ENCODE data around the gene CROCC2. TPM values are rescaled to one million over a fixed set of nuclear protein-coding genes. Genes with fewer than 3 reads are reported as not detected.

CROCC2 gene
- total RNA-seq, 4 donors from 2014 or later: 0.07 TPM; not detected in 3

DNA sequence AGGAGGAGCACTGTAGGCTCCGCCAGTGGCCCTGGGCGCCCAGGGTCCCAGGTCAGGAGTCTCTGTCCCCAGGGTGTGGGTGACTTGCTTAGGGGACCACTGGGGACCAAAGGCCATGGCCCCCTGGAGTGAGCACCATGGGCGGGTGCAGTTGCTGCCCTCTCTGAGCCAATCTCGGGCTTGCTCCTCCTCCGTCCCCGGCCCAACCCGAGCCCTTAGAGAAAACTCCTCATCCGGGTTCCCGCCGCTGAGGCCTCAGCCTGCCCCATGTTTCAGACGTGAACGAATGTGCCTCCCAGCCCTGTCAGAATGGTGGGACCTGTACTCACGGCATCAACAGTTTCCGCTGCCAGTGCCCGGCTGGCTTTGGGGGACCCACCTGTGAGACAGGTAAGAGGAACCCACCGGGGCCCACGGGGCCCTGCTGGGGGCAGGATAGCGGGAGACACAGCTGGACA lies 130.9 kb downstream of the CROCC2 start:
- TF ChIP-seq POLR2A (IDR thresholded peaks at IDR 0.05): no peak
- TF ChIP-seq, protein P1, sequence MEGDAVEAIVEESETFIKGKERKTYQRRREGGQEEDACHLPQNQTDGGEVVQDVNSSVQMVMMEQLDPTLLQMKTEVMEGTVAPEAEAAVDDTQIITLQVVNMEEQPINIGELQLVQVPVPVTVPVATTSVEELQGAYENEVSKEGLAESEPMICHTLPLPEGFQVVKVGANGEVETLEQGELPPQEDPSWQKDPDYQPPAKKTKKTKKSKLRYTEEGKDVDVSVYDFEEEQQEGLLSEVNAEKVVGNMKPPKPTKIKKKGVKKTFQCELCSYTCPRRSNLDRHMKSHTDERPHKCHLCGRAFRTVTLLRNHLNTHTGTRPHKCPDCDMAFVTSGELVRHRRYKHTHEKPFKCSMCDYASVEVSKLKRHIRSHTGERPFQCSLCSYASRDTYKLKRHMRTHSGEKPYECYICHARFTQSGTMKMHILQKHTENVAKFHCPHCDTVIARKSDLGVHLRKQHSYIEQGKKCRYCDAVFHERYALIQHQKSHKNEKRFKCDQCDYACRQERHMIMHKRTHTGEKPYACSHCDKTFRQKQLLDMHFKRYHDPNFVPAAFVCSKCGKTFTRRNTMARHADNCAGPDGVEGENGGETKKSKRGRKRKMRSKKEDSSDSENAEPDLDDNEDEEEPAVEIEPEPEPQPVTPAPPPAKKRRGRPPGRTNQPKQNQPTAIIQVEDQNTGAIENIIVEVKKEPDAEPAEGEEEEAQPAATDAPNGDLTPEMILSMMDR (IDR thresholded peaks at IDR 0.05 in 4 of 5, conservative IDR thresholded peaks at IDR 0.05 in 1 of 5): no peak
- intact Hi-C loops (cut with DNase I; ENCODE audit: low total_unique reads) (no loop called here), in situ Hi-C loops (cut with MboI; ENCODE audit: low sequenced_read_pairs in 4 of 4) (no loop called here)
- H3K9me3 ChIP-seq: no peaks in the 10 kb centered on the region
- H3K4me1 ChIP-seq: no peaks in the 10 kb centered on the region
- DNase-seq (no peak), ATAC-seq (no peak)
- H3K27ac ChIP-seq: no peak overlapping the region
- peaks cover 0 to 60% of the 10 kb centered on the region in 2 donors for H3K36me3 ChIP-seq
- no peaks in the 10 kb centered on the region for H3K27me3 ChIP-seq
- H3K4me3 ChIP-seq: no peak overlapping the region

DNA sequence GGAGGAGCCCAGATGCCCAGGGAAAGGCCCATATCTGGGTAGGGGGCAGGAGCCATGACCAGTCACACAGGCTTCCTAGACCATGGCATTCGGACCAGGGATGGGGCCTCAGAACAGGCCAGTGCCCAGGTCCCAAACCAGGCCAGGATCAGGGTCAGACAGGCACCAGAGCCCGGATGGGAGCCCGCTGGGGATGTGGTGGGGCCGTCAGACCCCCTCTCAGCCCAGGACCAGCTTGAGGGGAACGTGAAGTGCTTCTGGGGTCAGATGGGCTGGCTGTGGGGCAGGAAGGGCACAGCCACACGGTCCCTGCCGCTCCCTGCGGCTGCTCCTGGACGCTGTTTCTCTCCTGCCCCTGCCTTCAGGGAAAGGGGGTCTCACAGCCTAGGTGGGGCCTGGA lies 131.4 kb downstream of the CROCC2 start:
- Histone ChIP-seq H3K9me3 (no peaks in the 10 kb centered on the region), H3K4me3 (no peak overlapping the region), H3K27ac (no peak overlapping the region), H3K27me3 (no peaks in the 10 kb centered on the region), H3K4me1 (no peaks in the 10 kb centered on the region), H3K36me3 (peaks cover 0 to 61% of the 10 kb centered on the region in 2 donors)
- no peak for DNase-seq
- in situ Hi-C loops (cut with MboI; ENCODE audit: low sequenced_read_pairs in 4 of 4) (no loop called here), intact Hi-C loops (cut with DNase I; ENCODE audit: low total_unique reads) (no loop called here)
- no peak for TF ChIP-seq POLR2A (IDR thresholded peaks at IDR 0.05)
- TF ChIP-seq, protein P1 (IDR thresholded peaks at IDR 0.05 in 4 of 5, conservative IDR thresholded peaks at IDR 0.05 in 1 of 5): no peak
- no peak for ATAC-seq

DNA sequence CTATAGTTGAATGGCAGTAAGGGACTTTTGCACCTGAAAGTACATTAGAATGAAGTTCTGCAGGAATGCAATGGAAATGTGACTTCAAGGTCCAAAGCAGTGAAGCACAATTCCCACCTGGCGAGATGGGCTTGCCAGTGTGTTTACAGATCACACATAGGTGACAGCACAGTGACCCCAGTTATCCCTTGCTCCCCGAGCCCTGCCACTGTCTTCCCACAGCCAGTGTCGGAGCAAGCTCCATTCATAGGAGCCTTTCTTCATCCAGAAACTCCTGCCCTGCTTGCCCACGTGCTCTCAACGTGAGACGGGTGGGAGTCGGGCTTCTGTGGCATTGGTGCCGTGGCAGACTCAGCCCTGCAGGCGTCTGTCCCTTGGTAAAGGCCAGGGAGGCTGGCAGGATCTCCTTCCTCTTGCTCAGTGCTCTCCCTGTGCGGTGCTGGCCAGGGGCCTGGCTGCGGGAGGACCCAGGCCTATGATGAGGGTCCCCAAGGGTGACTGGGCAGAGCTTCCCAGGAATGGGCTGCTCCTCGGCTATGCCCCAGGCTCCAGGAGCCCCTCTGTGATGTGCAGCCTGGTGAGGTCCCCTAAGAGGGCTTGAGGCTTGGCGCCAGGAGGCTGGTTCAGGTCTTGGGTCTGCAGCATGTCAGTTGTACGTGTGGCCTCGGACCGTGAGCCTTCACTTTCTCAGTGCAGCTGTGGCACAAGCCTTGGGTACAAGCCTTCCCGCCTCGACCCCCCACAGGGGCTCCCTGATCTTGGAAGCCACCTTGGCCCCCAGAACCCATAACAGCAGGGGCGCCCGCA lies 132.4 kb downstream of the CROCC2 start:
- Histone ChIP-seq H3K36me3 (peaks cover 0 to 64% of the 10 kb centered on the region in 2 donors), H3K27me3 (no peaks in the 10 kb centered on the region), H3K4me3 (no peak overlapping the region), H3K4me1 (no peaks in the 10 kb centered on the region), H3K9me3 (no peaks in the 10 kb centered on the region), H3K27ac (no peak overlapping the region)
- in situ Hi-C loops (cut with MboI; ENCODE audit: low sequenced_read_pairs in 4 of 4): no loop called here
- ATAC-seq (no peak), DNase-seq (no peak)
- intact Hi-C loops (cut with DNase I; ENCODE audit: low total_unique reads): no loop called here
- no peak for TF ChIP-seq POLR2A (IDR thresholded peaks at IDR 0.05)
- TF ChIP-seq, protein P1 (IDR thresholded peaks at IDR 0.05 in 4 of 5, conservative IDR thresholded peaks at IDR 0.05 in 1 of 5): no peak

- in situ Hi-C loops (cut with MboI; ENCODE audit: low sequenced_read_pairs in 4 of 4): no loop called here
- H3K4me3 ChIP-seq: no peak overlapping the region
- H3K36me3 ChIP-seq: peaks cover 0 to 64% of the 10 kb centered on the region in 2 donors
- no peak for DNase-seq
- H3K4me1 ChIP-seq: no peaks in the 10 kb centered on the region
- intact Hi-C loops (cut with DNase I; ENCODE audit: low total_unique reads): no loop called here
- no peaks in the 10 kb centered on the region for H3K9me3 ChIP-seq
- no peak overlapping the region for H3K27ac ChIP-seq
- no peak for TF ChIP-seq POLR2A (IDR thresholded peaks at IDR 0.05)
- TF ChIP-seq, protein P1 (IDR thresholded peaks at IDR 0.05 in 4 of 5, conservative IDR thresholded peaks at IDR 0.05 in 1 of 5): no peak
- no peaks in the 10 kb centered on the region for H3K27me3 ChIP-seq
- no peak for ATAC-seq
Observed at GRCh38 chr2:241039416-241039815, 133.3 kb downstream of the CROCC2 start.
